AG10803 (cell line): ENCODE measurements around the gene ATP5F1D.

Source experiments
- DNase-seq: peaks from one replicate; pipeline ENCODE4 v3.0.0; 2010; ENCODE audit warnings: low read depth
- H3K4me3 ChIP-seq: 2 replicates; pipeline ENCODE4 v1.5.1; 2011; ENCODE audit warnings: mild to moderate bottlenecking, low read length, control low read depth
- CTCF ChIP-seq: conservative IDR thresholded peaks from 2 replicates; pipeline ENCODE4 v1.5.1; 2011; ENCODE audit warnings: mild to moderate bottlenecking, low read length, control low read depth, inconsistent platforms

Gene ATP5F1D

DNA sequence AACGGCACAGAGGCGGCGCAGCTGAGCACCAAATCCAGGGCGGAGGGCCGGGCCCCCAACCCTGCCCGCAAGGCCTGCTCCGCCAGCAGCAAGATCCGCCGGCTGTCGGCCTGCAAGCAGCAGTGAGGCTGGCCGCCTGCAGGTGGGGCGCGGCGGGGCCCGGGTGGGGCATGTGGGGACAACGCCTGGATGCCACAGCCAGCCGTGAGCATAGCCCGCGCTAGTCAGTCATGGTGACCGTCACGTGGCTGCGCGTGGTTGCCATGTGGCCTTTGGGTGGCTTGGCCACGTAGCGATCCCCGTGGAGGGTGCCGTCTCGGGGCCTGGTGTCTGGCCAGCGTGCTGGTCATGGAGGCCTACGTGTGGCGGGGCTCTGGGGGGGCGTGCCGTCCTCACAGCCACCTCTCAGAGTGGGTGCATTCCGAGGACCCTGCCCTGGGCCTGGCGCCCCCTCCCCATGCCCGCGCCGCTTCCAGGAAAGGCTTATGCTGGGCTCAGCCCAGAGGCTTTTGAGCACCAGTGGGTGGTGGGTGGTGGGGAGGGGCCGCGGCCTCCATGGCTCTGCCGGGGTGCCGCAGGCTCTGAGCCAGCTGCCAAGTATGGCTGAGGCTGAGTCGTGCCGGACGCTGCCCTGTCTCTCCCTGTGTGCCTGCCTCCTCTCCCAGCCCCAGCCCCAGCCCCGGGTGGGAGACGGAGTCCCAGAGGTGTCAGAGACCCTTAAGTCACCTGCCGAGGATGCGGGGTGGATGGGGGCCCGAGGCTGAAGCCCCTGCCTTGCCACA lies 14.8 kb upstream of the ATP5F1D start:
- no peak overlapping the region for H3K4me3 ChIP-seq
- TF ChIP-seq CTCF = no peak
- DNase-seq = no peak

DNA sequence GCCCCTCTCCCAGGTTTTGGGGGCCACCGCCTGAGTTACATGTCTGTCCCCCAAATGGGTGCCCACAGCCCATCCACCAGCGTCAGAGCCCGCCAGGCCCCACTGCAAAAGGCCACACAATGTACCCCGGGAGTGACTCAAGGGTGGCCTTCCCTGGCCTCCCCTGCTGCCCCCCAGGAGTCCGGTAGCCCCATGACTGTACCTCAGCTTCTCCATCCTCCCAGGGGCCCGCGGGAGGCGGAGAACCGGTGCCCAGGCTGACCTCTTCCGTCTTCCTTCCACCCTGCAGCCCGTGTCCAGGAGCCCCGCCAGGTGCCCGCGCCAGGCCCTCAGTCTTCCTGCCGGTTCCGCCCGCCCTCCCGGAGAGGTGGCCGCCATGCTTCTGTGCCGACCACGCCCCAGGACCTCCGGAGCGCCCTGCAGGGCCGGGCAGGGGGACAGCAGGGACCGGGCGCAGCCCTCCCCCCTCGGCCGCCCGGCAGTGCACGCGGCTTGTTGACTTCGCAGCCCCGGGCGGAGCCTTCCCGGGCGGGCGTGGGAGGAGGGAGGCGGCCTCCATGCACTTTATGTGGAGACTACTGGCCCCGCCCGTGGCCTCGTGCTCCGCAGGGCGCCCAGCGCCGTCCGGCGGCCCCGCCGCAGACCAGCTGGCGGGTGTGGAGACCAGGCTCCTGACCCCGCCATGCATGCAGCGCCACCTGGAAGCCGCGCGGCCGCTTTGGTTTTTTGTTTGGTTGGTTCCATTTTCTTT lies 14.1 kb upstream of the ATP5F1D start:
- no peak for DNase-seq
- no peak for TF ChIP-seq CTCF
- no peak overlapping the region for H3K4me3 ChIP-seq

DNA sequence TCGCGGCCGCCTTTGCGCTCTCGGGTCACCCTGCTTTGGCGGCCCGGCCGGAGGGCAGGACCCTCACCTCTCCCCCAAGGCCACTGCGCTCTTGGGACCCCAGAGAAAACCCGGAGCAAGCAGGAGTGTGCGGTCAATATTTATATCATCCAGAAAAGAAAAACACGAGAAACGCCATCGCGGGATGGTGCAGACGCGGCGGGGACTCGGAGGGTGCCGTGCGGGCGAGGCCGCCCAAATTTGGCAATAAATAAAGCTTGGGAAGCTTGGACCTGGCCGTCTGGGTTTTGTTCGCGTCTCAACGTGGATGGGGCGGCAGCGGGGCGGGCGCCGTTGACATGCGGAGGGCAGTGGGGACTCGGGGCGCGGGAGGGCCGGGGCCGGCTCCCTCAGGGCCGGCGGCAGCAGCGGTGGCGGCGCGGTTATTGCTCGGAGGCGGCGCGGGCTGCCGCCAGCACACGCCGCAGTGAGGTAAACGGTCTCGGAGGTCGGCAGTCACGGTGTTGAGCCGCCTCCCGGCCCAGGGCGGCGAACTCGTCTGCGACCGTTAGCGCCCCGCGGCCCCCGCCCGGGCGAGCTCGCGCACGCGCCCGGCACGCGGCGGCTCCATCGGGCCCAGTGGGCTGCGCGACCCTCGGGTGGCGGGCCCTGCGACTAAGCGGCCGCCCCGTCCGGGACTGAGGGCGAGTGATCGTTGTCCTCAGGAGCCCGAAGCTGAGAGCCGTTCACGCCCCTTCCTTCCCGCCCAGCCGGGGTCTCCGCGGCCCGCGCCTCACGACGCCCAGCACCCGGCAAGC lies 13.2 kb upstream of the ATP5F1D start:
- TF ChIP-seq CTCF = no peak
- DNase-seq = no peak
- H3K4me3 ChIP-seq = no peak overlapping the region

- no peak overlapping the region for H3K4me3 ChIP-seq
- no peak for DNase-seq
- TF ChIP-seq CTCF = no peak
Observed at GRCh38 chr19:1229056-1229923, 12.3 kb upstream of the ATP5F1D start.

DNA sequence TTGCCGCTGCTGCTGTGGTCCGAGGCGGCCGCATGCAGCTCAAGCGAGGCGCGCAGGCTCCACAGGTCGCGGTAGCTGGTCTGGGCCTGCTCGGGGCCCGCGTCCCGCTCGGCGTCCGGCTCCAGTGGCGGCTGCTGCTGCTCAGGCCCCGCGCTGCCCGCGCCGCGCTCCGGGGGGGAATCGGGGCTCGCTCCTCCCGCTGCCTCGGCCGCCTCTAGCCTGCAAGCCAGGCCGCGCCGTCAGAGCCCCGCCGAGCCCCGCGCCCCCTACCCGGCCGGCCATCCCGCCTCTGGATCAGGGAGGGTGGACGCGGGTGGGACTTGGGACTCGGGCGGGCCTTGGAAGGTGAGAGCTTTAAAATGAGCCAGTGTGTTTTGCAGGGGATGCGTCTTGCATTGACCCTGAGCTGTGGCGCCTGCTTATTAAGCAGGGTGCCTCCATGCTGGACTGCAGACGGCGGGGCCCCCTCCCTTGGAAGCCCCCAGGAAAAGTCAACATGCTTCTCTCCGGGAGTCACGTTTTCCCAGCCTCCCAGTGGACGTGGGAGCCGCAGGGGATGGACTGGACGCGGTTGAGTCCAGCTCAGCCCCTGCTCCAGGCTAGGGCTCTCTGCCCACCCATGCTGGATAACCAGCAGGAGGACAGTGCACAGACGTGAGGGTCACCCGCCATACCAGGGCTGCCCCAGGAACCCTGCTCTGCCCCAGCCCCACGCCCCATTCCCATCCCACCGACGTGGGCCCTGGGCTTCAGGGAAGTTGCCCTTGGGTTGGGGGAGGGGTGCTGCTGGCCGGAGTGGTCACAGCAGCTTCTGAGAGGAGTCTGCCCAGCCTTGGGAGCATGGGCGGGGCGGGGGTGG lies 11.4 kb upstream of the ATP5F1D start:
- no peak for DNase-seq
- no peak for TF ChIP-seq CTCF
- H3K4me3 ChIP-seq = no peak overlapping the region
